Lower lobe of right lung (tissue), 2 donors: Measurements from ENCODE around the gene ACOT4. TPM values are rescaled to one million over a fixed set of nuclear protein-coding genes. Genes with fewer than 3 reads are reported as not detected.

Experiments used
- ATAC-seq, 2 donors: fragments of 200-7000 bp; cut with Tn5 transposase; one replicate each; pipeline ENCODE4 v1.9.1; 2020 to 2022; ENCODE audit warnings: mild to moderate bottlenecking in 2 of 2, moderate library complexity in 2 of 2
- DNase-seq: peaks from one replicate; pipeline ENCODE4 v3.0.0-alpha.2; 2020
- H3K27ac ChIP-seq: fragments of 200-600 bp; one replicate; pipeline ENCODE4 v1.8.0; 2022
- H3K27me3 ChIP-seq: fragments of 200-600 bp; one replicate; pipeline ENCODE4 v1.8.0; 2022; ENCODE audit warnings: low read depth
- H3K36me3 ChIP-seq: fragments of 200-600 bp; one replicate; pipeline ENCODE4 v1.8.0; 2022; ENCODE audit warnings: mild to moderate bottlenecking
- H3K4me1 ChIP-seq: fragments of 200-600 bp; one replicate; pipeline ENCODE4 v1.8.0; 2022
- H3K4me3 ChIP-seq: fragments of 200-600 bp; one replicate; pipeline ENCODE4 v1.8.0; 2022; ENCODE audit warnings: mild to moderate bottlenecking
- H3K9me3 ChIP-seq: fragments of 200-600 bp; one replicate; pipeline ENCODE4 v1.8.0; 2022
- CTCF ChIP-seq: fragments of 200-600 bp; IDR thresholded peaks from one replicate; pipeline ENCODE4 v1.8.0; 2022; ENCODE audit warnings: antibody characterized with exemption, mild to moderate bottlenecking
- intact Hi-C: fragments of 100-400 bp; cut with DNase I; formaldehyde crosslinking; loops from one replicate; pipeline ENCODE4 v1.11.0; 2022
- total RNA-seq: library from RNA; stranded (reverse); fragmentation: NEBNext Ultra II Directional; extraction: Animal tissue kit (Norgen Biotek cat#: 25700); gene quantifications from one replicate; pipeline ENCODE4 v1.2.1, GENCODE V29; 2021
- donor health status: DM: no; HTN: yes; CAD: no; lungs with severe emphysema.

The ACOT4 gene
- total RNA-seq, 1 donor from 2014 or later: 5.0 TPM

- ATAC-seq (peak; percentile 43 to 61), DNase-seq (peak; percentile 46)
- H3K27ac ChIP-seq: no peak overlapping the region
- no peaks in the 10 kb centered on the region for H3K27me3 ChIP-seq
- intact Hi-C loops: no loop called here
- no peaks in the 10 kb centered on the region for H3K9me3 ChIP-seq
- no peaks in the 10 kb centered on the region for H3K4me1 ChIP-seq
- no peak for TF ChIP-seq CTCF
- no peaks in the 10 kb centered on the region for H3K36me3 ChIP-seq
- no peak overlapping the region for H3K4me3 ChIP-seq
Measured at GRCh38 chr14:73620268-73620667, 28.6 kb downstream of the ACOT4 start.

- Histone ChIP-seq H3K27ac (no peak overlapping the region), H3K4me3 (no peak overlapping the region), H3K27me3 (no peaks in the 10 kb centered on the region), H3K9me3 (no peaks in the 10 kb centered on the region), H3K36me3 (no peaks in the 10 kb centered on the region), H3K4me1 (no peaks in the 10 kb centered on the region)
- TF ChIP-seq CTCF: no peak
- ATAC-seq: no peak
- DNase-seq: no peak
- intact Hi-C loops: no loop called here
Measured at GRCh38 chr14:73623504-73624054, 31.9 kb downstream of the ACOT4 start.

GRCh38 chr14:73625706-73626105, 34.0 kb downstream of the ACOT4 start:
- Histone ChIP-seq H3K4me1 (no peaks in the 10 kb centered on the region), H3K9me3 (no peaks in the 10 kb centered on the region), H3K4me3 (no peak overlapping the region), H3K27me3 (no peaks in the 10 kb centered on the region), H3K36me3 (no peaks in the 10 kb centered on the region), H3K27ac (no peak overlapping the region)
- no peak for TF ChIP-seq CTCF
- ATAC-seq: no peak
- DNase-seq: no peak
- intact Hi-C loops: no loop called here

GRCh38 chr14:73627151-73627558, 35.5 kb downstream of the ACOT4 start:
- peak; percentile 46 to 48 for ATAC-seq
- Histone ChIP-seq H3K36me3 (no peaks in the 10 kb centered on the region), H3K4me1 (no peaks in the 10 kb centered on the region), H3K4me3 (no peak overlapping the region), H3K27ac (no peak overlapping the region), H3K9me3 (no peaks in the 10 kb centered on the region), H3K27me3 (no peaks in the 10 kb centered on the region)
- DNase-seq: no peak
- intact Hi-C loops: no loop called here
- no peak for TF ChIP-seq CTCF

GRCh38 chr14:73630009-73630780, 38.5 kb downstream of the ACOT4 start:
- intact Hi-C loops: no loop called here
- DNase-seq (no peak), ATAC-seq (no peak)
- TF ChIP-seq CTCF: no peak
- H3K4me3 ChIP-seq: no peak overlapping the region
- H3K36me3 ChIP-seq: no peaks in the 10 kb centered on the region
- no peak overlapping the region for H3K27ac ChIP-seq
- no peaks in the 10 kb centered on the region for H3K9me3 ChIP-seq
- H3K27me3 ChIP-seq: no peaks in the 10 kb centered on the region
- peaks cover 13% of the 10 kb centered on the region for H3K4me1 ChIP-seq
